Measurements from ENCODE around the gene TMEM132C.

TMEM132C gene

DNA sequence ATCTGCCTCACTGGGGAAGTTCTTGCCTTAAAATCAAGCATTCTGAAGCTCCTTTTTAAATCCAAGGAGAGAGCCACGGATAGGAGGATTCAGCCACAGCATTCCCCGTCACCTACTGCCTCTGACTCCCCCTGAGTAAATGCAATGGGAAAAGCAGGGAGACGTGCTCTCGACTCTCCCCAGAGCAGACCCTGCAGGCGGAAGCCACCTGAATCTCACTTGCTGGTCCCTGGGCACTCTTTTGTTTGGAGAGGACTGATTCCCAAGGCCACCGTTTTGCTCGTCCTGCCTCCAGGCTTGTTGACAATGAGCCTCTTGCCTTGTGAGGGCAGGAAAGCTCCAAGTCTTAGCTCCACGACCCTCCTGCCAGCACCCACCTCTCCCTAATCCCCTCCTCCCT lies 352.3 kb downstream of the TMEM132C start:
- DNase-seq, result no peak

DNA sequence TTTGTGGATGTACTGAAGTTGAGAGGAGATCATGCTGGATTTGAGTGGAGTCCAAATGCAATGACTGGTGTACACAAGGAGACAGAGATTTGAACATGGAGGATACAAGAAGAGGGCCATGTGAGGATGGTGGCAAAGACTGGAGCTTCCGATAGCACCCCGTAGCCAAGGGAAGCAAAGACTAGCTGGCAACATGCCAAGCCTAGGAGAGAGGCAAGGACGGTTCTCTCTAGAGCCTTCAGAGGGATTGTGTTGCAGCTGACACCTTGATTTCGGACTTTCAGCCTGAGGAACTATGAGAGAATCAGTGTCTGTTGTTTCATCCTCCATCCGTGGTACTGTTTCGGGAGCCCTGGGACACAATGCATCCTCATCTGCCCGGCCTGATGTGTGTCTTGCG lies 354.3 kb downstream of the TMEM132C start:
- DNase-seq, result no peak

DNA sequence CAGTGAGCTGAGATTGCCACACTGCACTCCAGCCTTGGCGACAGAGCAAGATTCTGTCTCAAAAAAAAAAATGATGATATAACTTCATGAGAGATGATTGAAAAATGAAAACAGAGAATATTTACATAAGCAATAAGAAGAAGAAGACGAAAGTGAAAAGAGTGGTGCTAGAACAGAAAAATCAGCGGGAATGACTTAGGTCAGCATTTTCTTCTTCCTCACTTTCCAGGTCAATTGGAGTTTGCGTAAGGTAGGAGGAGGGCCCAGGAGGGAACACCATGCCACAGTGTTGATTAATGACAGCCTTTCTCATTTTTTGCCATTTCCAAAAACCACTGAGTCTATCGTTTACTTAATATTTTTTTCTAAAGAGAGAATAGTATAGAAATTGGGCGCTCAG lies 356.8 kb downstream of the TMEM132C start:
- DNase-seq, result no peak

DNA sequence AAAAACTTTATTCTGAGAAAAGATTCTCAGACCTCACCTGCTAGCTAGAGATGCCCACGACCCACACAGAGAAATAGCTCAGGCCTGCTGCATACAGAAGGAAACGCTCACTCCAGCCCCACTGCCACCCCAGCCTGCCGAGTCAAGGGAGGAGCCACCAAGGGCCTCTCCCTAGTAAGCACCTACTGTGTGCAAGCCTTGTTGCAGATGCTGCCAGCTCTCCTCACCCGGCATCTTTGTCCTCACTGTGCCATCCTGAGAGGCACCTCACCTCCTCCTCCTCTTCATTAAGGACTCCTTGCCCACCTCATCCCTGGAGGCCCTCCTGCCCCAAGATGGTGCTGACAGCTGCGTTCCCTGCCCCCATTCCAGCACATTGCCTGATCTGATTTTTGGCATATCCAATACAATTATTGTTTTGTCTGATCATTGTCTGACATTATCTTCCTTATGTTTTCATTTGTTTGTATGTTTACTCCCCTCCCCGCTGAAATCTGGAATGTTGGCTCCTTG lies 359.9 kb downstream of the TMEM132C start:
- DNase-seq, result no peak

DNA sequence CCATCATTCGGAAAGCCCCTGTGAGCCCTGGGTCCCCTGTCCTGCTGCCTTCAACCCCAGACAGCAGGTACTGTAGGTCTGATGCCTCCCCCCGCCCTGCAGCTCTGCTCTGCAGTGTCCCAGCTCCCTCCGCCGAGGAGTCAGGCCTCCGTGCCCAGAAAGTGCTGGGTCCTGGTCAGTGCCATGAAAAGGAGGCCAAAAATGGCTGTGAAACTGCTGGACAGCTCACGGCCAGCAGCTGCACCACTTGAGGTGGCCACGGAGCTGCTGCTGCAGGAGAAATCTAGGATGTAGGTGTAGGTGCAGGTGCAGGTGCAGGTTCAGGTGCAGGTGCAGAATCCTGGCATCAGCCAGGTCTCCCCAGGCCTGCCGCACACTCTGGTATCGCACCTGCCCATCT lies 360.7 kb downstream of the TMEM132C start:
- no peak for DNase-seq

DNA sequence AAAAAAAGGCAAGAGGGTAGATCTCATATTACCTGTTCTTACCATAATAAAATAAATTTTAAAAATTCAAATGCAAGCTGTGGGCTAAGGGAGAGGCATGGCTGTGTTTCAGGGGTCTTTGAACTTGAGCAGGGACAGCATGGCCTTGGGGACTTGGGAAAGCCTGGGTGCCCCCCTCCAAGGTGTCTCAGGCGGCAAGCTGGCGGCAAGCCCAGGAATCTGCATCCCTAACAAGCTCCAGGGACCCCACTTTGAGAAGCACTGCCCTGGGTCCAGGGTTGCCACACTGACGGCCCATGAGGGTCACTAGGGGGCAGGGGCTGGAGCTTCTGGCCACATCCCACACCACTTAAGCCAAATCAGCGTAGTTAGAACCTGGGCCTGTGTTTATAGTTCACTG lies 363.0 kb downstream of the TMEM132C start:
- no peak for DNase-seq

DNA sequence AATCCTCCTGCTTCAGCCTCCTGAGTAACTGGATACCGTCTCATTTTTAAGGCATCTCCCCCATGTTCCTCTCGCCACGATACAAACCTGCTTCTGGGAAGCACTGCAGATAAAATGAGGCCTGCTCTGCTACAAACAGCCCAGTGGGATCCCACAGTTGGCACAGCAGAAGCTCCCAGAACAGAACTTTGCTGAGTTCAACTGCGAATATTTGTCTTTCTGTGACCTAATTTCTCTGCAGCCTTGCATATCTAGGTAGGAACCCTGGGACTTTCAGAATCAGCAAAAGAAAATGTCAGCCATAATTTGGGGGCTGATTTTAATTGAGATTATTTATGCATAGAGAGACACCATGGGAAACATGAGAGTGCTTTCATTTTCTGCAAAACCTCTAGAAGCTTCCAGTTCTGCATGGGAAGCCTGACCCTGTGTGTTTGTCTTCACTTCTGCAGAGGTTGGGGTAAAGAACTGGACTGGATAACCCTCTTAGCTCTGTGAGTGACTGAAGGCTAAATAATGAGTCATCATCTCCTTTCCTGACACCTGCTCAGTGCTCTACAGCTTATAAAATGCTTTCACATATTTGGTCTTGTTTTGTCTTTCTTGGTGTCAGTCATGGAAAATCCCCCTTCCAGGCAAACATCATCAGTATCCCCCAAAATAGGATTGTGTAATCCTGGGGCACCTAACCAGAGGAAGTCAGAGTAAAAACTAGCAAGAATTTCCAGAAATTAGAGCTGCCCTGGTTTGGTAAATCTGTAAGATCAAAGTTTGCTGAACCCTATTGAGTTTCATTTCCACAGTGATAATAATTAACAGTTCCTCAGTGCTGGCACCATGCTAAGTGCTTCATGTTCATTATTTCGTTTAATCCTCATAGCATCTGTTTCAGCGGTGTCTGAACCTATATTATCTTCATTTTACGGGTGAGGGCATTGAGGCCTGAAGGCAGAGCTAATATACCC lies 371.0 kb downstream of the TMEM132C start:
- DNase-seq, result no peak

DNA sequence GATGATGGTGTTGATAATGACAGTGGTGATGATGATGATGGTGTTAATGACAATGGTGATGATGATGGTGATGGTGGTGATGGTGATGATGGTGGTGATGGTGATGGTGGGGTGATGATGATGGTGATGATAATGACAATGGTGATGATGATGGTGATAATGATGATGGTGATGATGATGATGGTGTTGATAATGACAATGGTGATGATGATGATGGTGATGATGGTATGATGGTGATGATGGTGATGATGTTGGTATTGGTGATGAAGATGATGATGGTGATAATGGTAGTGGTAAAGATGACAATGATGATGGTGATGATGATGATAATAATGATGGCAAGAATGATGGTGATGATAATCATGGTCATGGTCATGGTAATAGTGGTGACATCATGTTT lies 372.1 kb downstream of the TMEM132C start:
- DNase-seq, result no peak

DNA sequence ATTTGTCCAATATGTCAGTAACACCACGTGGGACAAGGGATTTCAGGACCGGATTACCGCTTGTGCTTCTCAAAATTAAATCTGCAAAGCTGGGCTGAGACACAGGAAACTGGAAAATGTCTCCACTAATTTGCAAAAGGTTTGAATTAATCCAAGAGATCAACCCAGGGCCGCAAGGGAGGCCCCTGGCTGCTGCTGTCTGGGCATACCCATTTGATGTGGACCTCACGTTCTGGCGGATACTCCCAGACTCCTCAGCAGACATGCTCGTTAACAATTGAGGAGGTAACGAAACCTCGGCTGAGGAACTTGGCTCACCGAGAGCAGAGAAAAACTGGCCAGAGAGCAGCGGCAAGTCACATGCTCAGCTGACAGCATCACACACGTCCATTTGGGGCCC lies 376.2 kb downstream of the TMEM132C start:
- DNase-seq, result no peak

DNA sequence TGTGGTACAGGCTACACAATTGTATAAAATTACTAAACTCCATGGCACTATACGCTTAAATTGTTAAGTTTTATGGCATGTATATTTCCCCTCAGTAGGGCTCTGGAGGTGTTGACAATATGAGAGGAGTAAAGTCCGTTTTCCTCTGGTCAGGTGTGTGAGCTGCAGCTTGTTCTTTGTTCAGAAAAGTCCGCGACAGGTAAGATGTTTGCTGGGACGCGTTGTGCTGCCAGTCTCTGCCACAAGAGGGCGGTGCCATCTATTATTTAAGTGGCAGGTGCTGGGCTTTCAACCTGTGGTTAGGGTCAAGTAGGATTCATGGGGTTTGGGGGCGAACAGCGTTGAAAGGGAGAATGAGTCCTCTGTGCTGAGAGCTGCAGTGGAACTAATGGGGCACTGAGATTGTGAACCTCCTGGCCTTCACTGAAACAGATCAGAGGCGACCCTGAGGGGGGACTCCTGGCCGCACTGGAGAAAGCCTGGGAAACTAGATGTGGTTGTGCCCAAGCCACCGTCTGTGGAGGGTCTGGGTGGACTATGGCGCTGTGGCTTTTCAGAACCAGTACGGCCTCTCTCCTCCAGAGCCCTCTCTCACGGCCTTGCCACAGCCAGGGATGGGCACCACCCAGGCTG lies 377.8 kb downstream of the TMEM132C start:
- peak; percentile 23 for DNase-seq

DNA sequence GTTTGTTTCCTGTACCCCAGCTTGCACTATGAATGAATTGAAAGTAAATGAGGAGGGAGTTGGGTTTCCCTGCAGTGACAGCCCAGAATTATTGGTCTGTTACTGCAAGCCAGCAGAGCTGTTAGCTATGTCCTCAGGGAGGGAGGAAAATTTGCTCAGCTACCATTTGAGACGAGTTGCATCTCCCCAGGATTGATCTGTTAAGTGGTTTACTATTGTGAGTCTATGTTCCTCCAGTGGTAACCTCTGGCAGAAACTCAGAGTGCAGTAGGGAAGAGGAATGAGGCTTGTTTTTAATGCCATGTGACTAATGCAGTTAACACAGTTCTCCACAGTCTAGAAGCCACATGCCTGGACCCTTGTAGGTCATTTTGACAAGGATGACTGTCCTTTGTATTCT lies 382.9 kb downstream of the TMEM132C start:
- DNase-seq, result no peak

DNA sequence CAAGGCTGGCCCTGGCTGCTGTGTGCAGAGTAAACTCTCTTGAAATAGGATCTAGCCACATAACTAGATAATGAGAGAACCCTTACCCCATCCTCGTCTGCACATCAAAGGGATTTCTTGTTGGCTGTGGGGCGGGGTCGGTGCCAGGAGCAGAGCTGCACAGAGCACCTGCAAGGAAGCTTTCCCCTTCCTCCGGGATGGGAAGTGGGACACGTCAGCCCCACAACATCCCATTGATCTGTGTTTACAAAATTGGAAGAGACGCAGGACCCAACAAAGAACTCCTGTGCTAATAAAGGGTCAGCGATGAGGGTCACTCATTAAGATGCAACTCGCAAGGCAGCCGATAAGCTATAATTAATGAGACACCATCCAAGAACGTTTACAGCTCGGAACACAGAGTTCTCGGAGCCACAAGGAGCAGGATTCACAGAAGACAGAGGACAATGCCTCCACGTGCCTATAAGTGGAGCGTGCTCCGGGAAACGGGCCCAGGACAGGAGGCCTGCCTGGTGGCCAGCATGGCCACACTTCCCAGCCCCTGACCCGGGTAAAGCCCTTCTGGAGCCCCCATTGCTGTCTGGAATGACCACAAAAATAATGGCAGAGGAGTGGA lies 385.3 kb downstream of the TMEM132C start:
- DNase-seq, result no peak

DNA sequence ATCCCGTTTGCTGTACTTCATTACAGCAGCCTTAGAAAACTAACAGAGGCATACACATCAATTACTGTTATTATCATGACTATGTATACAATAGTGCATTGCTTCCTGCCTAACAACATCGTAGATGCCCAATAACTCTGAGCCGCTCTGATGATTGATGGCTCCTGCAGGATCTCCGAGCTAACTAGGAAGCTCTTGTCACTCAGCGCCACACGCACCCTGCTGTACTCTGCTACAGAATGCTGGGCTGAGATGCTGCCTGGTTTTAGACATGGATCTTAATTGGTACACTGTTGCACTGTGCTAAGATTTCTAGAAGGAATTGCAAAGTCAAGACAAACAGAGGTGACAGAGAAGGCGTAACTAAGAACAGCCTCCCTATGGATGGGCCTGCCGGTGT lies 387.5 kb downstream of the TMEM132C start:
- no peak for DNase-seq

DNA sequence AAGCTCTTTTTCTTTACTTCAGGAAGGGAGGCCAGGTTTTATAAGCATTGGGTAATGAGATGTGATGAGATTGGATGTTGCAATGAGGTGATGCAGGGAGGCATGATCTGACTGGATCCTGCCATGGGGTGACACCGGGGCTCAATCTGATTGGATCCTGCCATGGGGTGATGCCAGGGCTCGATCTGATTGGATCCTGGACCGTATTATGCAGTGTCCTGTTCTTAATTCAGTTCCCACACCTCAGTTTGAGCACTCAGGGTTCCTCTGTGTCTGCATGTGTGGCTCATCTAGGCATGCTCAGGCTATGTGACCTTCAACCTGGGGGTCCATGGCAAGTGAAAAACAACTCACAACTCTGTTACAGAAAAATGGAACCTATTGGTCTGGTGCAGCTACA lies 390.4 kb downstream of the TMEM132C start:
- DNase-seq, result no peak

DNA sequence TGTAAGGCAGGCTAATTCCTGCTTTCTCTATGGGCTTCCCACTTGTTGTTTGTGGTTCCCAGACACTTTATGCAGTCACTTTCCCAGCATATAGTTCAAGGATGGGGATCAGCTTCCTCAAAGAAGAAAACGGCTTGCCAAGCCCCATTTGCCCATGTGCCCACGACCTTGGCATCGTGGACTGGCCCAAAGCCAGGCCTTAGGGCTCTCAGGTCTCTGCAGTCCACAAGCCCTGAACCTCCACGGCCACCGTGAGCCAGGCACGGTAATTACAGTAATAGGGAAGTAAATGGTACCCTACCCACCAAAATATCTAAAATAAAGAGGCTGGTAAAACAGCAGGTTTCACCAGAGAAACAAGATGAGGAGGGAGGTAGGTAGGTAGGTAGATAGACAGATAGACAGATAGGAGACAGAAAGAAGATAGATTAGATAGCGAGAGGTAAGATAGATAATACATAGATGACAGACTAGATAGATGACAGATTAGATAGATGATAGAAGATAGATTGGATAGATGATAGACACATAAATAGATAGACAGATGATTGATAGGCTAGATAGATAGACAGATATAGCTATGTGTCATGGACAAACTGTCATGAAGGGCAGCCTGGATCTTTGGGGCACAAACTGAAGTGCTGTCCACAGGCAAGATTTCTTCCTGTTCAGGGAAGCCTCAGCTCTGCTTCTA lies 393.7 kb downstream of the TMEM132C start:
- no peak for DNase-seq

DNA sequence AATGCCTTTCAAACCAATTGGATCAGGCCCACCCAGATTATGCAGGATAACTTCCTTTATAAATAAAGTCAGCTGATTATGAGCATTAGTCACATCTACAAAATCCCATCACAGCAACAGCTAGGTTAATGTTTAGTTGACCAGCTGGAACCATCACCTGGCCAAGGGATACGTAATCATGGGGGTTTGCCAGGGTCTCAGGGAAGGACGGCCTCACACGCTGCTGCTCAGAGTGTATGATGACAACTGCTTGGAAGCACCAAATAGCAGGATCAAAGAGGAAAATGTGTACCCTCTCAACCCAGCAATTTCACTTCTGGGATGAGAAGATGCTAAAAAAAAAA lies 394.2 kb downstream of the TMEM132C start:
- DNase-seq, result no peak

DNA sequence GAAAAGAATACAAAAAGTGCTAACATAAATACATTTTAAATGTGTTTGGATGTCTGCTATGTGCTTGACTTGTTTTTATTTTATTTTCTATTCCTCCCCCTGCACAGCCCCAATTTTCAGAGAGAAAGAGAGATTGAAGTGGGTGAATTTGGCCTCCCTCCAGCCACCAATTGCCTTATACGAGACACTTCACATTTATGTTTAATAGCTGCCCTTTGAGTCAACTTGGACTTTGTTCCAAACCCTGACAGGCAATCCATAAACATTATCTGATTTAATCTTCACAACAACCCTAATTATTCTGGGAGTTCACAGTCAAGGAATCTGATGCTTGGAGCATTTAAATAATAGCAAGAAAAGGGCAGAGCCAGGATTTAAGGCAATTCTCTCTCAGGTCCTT lies 395.1 kb downstream of the TMEM132C start:
- no peak for DNase-seq

DNA sequence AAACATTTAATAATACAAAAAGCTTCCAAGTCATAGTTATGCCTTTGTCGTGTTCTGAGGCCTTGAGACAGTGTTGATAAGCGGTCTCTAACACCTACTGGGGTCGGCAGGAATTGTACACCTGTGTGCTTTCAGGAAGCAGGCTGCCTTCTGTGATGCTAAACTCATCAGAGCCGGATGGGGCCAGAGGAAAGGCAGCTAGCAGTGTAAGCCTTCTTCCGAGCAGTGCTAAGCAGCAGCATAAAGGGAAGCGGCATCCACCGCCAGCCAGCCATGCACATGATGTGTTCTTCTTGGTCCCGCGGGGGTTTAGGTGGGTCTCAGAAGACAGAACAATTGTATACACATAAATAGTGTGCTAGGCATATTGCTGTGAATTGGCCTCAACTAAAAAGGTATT lies 397.5 kb downstream of the TMEM132C start:
- no peak for DNase-seq

DNA sequence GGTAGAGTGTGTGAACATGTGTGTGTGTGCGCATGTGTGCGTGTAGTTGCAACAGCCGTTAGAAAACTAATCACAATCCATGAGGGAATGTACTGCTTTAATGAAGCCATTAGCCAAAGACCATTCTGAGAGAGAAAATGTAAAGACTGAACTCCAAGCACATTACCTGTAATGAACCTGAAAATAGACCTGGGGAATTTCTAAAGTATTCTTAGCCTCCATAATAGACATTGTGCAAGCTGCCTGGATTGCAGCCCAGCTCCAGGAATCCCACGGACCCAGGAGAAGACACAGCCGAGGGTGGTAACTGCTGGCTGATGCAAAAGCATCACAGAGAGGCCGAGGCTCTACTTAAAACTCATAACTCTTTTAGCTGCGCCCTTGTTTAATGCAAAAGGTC lies 400.2 kb downstream of the TMEM132C start:
- no peak for DNase-seq

DNA sequence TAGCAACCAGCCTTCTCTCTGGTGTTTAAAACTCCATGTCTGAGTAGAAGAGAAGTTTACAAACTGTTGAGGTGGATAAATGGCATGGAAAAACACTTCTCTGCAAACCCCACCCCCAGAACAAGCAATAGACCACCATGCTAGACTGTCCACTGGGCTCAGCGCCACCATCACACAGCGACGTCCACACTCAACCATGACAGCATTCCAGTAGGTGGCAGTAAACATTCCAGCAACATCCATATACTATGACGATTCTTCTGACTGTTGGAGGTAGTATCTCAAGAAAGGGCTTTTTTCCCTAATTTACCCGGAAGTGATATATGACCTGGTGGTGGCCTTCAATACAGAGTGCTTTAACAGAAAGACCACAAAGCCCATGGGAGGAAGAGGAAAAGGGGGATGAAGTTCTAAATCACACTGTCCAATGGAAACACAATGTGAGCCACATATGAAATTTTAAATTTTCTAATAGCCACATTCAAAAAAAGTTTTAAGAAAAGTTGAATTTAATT lies 404.6 kb downstream of the TMEM132C start:
- no peak for DNase-seq

DNA sequence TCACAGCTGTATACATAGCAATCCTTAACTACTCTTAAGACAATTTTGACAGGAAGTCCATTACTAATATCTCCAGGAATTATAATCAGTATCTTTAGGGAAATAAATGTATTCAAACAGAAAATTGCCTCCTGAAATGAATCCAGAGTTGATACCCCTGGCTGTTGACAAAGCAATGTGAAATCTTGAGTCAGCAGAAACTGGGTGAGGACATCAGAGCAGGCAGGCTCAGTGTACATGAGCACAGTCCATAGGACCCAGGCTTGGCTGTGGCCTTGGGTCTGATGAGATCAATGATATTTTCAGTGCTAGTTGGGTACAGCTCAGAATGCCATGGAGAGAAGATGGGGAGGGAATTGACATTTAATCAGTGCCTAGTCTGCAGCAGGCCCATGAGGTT lies 405.5 kb downstream of the TMEM132C start:
- DNase-seq, result no peak

DNA sequence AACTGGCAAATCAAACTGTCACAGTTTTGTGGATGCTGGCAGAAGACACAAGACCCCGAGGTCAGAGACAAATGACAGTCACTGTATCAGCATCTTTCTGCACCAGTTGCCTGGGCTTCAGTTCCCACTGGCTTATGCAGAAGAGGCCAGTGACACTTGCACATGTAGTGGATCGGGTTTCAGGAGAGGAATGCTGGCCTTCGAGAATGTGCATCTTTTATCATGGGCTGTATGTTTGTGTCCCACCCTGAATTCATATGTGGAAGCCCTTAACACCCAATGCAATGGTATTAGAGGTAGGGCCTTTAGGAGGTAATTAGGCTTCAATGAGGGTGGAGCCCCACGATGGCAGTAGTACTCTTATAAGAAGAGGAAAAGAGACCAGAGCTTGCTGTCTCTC lies 405.9 kb downstream of the TMEM132C start:
- no peak for DNase-seq

DNA sequence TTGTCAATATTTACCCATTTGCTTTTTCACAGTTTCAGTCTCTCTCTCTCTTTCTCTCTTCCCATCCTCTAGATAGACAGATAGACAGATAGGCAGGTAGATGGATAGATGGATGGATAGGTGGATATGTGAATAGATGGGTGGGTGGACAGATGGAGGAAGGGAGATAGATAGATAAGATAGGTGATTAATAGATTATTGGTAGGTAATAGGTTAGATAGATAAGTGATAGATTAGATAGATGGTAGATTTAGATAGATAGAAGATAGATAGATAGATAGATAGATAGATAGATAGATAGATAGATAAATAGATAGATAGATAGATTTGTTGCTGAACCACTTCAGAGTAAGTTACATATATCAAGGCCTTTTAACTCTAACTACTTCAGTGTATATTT lies 408.6 kb downstream of the TMEM132C start:
- DNase-seq, result no peak
